HG03103 (cell line): Measurements from ENCODE around the gene PHLDA3.
"Not testable (repeated sequence)": the region's sequence is repeated elsewhere in the genome, so short reads cannot be mapped to it uniquely, and the experiment has no call there.

Experiments used
- ATAC-seq: cut with Tn5 transposase; IDR thresholded peaks from one replicate; pipeline ENCODE4 v1.9.1; 2021; ENCODE audit warnings: low read depth; ENCODE audit not compliant: unreplicated experiment

Gene PHLDA3

DNA sequence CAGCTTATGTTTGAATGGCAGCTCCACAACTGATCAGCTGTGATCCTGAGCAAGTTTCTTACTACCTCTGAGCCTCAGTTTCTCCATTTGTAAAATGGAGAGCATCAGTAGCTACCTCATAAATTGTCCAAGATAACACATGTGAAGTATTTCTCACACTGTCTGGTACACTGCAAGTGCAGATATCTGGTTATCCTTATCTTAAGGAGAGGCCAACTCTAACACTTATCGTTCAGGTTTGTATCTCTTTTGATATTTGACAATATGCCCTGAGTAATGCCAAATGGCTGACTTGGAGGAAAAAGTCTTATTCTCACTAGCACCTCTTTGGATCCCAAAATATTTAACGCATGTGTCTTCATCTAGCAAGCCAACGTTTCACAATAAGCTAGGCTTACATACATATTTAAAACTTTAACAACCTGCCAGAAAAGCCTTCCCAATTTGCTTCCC, 35.2 kb upstream of the PHLDA3 start:
- no peak for ATAC-seq

DNA sequence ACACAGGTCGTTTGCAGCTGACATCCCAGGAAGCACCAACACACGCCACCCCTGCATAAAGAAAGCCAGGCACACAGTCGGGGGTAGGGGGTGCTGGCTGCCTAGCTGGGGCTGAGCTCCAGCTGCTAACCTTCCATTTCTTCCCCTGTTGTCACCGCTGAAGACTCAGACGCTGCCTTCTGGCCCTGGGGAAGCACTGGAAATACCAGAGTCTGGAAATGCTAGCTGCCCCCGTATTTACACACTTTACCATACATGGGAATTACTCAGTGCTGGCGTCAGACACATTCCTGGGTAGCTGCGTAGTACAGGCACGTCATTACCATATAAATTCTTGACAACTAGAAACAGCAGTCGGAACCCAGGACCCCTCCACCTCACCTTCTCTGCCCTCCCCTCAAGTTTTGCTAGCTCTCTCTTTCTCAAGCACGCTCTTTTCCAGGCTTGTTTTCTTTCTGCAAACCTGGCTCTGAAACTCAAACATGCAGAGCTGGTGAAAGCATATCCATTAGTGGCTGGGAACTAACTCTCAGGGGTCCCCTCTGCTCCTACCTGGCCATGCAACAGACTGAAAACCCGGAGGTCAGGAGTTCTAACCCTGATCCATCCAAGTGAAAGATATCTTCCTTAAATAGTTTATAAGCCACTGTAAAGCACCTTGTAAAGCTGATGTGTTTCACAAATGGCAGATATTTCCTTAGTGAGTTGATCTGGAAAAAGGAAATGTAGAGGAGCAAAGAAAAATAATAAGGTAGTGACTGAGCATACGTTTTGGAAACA, 34.6 kb upstream of the PHLDA3 start:
- ATAC-seq: no peak

DNA sequence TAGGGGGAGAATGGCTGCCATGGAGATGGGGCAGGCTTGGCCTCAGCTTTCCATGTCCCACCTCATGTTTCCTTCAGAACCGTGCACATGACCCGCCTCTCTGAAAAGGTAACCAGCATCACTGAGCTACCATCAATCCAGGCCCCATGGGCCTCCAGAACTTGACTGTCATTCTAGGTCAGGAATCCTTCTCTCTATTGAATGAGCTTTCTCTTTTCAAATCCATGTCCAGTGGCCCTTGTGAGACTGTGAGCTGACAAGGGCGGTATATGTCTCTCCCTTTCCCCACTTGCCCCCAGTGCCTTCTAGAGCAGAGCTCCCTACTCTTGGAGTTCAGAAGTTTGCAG, 33.5 kb upstream of the PHLDA3 start:
- no peak for ATAC-seq

DNA sequence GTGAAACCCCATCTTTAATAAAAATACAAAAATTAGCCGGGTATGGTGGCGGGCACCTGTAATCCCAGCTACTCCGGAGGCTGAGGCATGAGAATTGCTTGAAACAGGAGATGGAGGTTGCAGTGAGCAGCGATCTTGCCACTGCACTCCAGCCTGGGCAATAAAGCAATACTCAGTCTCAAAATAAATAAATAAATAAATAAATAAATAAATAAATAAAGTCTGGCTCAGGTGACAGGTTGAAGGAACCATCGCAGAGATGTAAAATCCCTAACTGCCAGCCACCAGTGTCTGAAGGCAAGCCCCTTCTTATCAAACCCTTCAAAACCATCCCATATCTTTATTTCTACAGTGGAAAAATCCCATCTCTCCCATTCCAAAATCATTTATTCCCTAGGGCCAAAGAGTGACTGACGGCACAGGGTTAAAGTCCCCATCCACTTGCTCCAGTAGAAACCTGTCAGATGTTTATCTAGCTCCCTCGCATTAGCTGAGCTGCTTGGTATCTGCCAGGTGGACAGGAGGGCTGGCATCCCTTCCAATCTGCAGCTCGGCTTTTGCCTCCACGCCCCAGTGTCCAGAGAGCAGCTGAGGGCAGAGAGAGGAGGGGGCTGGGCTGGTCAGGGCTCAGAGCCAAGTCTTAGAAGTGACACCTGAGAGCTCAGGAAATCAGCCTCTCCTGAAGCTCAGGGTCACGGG, 33.0 kb upstream of the PHLDA3 start:
- no peak for ATAC-seq

DNA sequence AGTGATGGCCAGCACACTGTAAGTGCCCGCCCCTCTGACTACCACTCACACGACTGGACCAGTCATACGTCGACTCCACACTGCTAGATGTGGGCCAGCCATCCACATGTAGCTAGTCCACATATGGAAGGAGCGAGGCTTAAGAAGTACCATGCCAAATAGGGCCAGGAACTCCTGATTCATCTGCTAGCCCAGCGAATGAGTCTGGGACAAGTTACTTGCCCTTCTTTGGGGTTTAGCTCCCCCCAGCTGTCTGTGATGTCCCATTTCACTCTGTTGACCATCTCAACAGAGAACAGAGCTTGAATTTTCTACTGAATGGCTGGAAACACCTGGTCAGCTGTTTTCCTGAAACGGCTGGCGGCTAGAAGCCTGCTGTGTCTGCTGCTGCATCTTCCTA, 32.2 kb upstream of the PHLDA3 start:
- ATAC-seq: no peak

DNA sequence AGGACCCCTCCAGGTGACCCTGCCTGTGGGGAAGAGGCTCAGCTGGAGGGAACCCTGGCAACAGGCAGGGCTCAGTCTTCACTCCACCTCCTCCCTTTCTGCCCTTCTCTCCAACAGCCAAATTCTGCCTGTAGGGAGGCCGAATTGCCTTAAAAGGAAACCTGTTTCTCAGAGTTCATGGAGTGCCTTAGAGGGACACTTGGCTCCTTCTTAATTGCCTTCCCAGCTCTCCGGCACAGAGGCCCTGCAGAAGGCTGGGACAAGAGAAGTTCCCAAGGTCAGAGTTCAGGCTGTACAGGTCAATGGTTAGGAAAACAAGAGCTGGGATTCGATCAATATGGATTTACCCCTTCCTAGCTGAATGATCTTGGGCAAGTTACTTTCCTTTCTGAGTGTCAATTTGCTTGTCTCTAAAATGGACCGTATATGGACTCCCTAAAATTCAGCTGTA, 31.7 kb upstream of the PHLDA3 start:
- no peak for ATAC-seq

DNA sequence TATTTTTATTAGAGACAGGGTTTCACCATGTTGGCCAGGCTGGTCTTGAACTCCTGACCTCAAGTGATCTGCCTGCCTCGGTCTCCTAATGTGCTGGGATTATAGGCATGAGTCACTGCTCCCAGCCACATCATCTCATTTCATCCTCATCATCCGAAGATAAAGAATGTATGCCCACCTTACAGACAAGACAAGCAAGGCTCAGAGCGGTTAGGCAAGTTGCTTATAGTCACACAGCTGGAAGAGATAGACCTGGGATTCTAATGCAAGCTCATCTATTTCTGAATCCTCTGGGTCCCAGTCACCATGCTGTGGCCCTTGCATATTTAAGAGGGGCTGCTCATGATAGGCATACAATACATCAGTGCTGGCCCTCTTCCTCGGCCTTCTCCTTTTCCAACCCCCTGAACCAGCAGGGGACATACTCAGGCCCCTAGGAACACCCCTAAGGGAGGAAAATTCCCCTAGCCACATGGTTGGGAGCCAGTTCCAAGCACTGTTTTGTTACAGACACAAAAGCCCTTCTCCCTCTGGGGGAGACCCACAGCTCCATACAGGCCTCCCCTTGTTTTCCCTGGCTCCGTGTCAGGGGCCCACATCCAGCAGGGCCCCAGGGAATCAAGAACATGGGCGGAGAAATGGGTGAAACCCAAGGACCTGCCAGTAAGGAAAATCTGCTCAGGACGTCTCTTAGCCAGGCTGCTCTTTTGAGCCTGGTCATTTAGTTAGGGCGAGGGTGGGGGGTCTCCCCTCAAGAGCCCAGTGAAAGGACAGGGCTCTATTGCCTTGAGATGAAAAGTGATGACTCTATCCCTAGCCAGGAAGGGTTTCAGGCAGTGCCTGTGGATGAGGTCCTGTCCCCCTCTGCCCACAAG, 31.0 kb upstream of the PHLDA3 start:
- ATAC-seq: no peak

DNA sequence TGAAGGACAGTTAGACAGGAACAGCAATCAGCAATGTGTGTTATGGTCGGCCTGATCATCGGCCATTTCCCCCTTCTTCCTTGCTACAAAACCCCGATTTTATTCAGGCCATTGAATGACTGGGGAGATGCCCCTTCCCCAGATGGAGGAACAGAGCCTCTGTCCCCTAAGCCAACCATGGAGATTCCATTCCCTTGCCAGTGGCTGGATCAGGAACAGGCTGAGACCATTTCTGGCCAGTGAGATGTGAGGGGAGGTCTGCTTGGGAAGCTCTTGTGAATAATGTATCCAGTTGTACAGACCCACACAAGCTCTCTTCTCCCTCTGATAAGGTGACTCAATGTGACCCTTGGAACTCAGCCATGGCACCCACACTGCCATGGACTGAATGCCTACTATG, 30.2 kb upstream of the PHLDA3 start:
- ATAC-seq: no peak

DNA sequence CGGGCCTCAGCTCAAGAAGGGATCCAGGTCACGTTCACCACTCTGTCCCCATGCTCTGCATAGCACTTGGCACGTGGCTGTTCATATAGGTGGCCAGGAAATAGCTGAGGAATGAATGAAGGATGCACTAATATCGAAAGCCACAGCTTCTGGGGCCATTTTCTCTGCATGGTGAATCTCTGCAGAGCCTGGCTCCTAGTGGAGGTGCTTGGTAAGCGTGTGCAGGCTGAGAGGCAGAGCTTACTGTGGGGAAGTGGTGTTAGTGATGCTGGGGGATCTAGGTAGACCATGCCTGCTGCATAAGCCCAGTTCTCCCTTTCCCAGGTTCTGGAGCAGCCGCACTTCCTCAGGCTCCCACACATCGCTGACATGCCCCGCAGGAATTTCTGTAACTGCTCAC, 29.6 kb upstream of the PHLDA3 start:
- ATAC-seq: no peak

DNA sequence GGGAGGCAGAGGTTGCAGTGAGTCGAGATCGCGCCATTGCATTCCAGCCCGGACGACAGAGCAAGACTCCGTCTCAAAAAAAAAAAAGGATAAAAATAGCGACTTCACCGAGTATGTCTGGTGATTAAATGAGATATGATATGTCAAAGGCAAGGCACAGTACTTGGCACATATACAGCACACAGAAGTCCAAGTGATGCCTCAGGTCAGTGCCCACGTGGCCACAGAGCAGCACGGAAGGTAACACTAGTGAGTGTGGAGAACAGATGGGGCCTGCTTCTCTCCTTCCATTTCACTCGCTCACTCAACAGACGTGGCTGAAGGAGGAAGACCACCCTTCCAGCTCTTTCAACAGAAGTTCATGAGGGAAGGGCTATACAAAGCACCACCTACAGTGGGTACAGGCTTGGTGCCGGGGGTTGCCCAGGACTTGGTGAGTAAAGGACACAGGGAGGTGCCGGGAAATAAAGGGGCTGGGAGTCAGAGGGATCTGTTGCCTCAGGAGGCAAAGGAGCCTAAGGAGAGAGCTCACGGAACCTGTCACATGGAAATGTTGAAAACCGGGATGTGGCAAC, 29.0 kb upstream of the PHLDA3 start:
- ATAC-seq: no peak

DNA sequence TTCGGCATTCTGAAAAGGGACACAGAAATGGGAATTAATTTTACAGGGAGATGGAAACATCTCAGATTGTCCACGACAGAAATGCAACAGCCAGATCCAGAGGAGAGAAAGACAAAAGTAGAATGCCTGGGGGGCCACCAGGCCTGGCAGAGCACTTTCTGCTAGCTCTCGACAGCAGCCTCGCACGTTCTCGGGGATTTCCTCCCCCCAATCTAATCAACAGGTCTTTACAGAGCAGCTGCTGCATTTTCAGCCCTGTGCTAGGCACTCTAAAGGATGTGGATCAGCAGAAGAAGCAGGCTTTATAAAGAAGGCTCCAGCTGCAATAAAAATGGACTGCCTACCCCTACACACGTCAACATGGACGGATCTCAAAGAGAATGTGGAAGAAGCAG, 27.3 kb upstream of the PHLDA3 start:
- no peak for ATAC-seq

DNA sequence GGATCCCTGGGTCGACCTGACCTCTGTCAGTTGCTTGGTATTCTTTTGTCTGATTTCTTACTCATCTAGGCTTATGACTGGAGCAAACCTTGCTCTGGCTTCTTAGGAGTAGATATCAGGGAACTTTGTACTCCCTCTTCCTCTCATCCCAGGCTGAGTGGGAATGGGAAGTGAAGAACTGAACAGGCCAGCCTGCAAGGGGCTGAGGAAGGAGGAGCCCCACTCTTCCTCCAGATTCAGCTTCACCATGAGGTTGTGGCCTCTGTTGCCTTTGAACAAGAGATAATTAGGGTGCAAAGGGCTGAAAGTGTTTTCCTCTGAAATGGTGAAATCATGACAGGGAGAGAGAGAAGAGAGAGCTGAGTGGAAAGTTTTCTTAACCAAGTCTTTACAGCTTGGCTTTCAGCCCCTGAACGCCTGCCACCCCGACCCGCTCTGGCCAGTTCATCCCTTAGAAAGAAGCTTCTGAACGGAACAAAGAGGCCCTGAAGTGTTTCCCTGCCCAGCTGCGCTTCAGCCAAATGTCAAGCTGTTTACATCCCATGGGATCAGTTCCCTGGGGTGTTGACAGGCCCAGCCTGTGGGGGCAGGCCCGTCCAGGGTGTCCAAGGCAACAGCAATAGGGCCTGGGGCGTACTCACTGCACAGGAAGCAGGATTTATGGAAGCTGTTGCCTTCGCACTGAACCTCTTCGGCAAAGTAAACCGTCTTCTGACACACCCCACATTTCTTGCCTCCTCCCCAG, 26.7 kb upstream of the PHLDA3 start:
- ATAC-seq: no peak

DNA sequence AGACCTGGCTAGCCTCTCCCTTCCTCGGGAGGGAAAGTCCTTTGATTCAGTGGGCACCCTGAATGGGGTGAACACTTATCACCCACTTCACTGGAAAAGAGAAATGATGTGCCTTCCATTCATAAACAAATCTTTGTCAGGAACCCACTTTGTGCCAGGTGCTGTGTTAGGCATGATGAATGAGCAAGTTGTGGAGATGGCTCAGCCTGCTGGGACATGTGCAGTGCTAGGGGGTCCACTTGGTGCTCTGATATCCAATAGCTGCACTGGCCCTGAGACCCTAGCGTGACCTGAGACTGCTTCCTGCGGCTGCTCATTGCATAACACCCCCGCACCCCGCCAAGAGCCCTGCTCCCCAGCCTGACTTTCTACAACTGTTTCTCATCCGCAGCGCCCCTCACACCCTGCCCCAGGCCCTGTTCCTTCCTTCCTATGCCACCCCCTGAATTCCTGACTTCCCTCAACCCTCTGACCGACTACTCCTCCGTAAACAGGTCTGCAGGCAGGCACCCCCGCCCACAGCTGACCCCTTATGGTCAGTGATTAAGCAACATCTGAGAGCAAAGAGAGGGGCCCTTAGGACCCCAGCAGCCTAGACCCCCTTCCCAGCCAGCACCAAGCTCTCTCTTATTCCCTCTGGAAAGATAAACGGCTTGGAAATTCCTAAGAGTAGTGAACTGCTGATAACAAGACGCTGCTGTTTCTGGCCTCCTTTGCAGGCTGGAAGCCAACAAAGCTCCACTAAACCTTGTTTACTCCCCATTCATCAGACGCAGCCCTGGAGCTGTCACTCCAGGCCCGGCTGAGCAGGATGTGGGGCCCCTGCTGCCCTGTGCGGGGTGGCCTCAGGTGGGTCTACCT, 25.0 kb upstream of the PHLDA3 start:
- ATAC-seq: no peak

DNA sequence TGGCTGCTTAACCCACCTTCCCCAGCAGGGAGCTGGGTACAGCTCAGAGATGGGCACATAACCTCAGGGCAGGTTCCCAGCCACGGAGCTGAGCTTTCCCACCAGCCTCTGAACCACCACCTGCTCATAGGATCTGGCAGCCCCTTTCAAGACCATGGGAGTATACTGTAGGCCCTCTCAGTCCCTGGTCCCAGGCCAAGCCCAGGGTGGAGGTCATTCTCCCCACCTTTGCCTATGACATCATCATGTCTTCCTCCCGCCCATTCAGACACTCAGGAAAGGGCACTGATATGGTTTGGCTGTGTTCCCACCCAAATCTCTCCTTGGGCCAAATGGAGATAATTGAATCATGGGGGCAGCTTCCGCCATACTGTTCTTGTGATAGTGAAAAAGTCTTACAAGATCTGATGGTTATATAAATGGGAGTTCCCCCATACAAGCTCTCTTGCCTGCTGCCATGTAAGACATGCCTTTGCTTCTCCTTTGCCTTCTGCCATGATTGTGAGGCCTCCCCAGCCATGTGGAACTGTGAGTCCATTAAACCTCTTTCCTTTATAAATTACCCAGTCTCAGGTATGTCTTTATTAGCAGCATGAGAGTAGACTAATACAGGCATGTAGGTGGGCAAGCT, 24.2 kb upstream of the PHLDA3 start:
- ATAC-seq: not testable (repeated sequence)

DNA sequence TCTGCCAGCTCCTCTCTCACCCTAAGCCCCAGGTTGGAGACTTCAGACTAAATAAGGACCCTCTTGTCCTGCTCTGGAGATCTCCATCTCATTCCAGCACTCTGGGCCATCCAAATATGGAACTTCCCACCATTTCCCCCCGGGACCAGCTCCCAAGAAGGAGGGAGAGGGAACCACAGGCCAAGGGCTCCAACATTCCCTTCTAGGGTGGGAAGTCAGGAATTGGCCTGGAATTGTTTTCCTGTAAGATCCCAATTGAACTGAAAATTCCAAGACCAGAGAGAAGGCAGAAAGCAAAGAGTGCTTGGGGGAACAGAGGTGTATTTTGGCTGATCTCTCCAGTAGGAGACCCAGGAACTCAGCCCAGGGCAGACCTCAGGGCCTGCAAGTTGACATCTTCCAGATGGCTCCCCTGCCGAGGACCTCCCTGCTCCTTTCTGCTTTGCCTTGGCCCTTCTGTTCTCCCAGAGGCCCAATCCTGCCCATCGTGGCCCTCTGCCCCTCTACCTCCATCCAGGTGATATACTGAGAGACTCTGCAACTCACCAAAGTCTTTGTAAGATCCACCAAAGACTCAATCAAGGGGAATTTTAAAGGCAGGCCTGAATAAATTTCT, 23.0 kb upstream of the PHLDA3 start:
- ATAC-seq: no peak

DNA sequence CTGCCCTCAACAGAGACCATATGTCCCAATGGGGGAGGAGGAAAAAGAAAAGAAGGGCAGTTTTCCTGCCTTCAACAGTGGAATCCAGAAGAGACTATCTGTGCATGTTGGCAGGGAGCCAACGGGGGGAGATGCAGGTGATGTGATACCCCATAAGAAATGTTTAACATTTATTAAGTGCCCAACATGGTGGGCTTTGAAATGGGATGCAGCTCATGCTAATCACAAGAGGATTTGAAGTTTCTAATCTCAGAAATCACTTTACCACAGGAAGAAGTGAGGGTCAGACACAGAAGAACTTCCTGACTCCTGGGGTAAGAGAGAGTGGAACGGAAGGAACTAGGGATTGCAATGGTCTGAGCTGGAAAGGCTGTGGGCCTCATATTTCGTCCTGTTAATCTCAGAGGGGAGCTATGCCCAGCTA, 21.7 kb upstream of the PHLDA3 start:
- no peak for ATAC-seq

DNA sequence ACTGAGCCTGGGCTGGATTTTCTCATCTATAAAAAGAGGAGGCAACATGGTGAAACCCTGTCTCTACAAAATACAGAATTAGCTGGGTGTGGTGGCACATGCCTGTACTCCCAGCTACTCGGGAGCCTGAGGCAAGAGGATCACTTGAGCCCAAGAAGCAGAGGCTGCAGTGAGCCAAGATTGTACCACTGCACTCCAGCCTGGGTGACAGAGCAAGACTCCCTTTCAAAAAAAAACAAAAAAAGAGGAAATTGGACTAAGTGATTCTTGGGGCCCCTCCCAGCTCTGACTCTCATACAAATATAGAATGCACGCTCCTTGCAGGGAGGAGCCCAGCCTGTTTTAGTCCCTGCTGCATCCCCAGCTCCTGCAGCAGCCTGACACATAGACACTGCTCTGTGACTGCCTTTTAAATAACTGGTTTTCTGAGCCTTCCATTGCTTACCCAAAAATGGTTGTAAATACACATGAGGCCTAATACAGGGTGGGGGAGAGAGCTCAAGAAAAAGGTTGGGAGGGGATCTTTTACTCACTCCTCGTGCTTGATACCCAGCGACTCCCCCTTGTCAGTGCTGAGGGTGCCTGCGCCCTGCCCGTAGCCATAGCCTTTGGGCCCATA, 20.8 kb upstream of the PHLDA3 start:
- ATAC-seq: no peak
